H9 (cell line): ENCODE measurements around the gene ZNF3. TPM values are rescaled to one million over a fixed set of nuclear protein-coding genes. Genes with fewer than 3 reads are reported as not detected.

ENCODE experiments used
- DNase-seq: peaks from one replicate; pipeline ENCODE4 v3.0.0-alpha.2; 2017
- H2AFZ ChIP-seq: one replicate; pipeline ENCODE4 v1.6.1; 2013; ENCODE audit warnings: mild to moderate bottlenecking, low read length, control low read depth, moderate library complexity
- H2AK5ac ChIP-seq: 2 replicates; pipeline ENCODE4 v1.6.1; 2013; ENCODE audit warnings: low read length, control low read depth, mixed read lengths; ENCODE audit not compliant: insufficient read length
- H2BK120ac ChIP-seq: one replicate; pipeline ENCODE4 v1.6.1; 2013; ENCODE audit warnings: low read depth, mild to moderate bottlenecking, low read length, control low read depth, inconsistent platforms; ENCODE audit not compliant: poor library complexity, severe bottlenecking
- H2BK12ac ChIP-seq: 2 replicates; pipeline ENCODE4 v1.6.1; 2013; ENCODE audit warnings: low read length, control low read depth, mixed read lengths, low read depth; ENCODE audit not compliant: insufficient read length
- H2BK15ac ChIP-seq: 2 replicates; pipeline ENCODE4 v1.6.1; 2013; ENCODE audit warnings: low read depth, low read length, control low read depth
- H2BK20ac ChIP-seq: one replicate; pipeline ENCODE4 v1.6.1; 2013; ENCODE audit warnings: low read depth, mild to moderate bottlenecking, low read length, control low read depth, inconsistent platforms; ENCODE audit not compliant: poor library complexity, severe bottlenecking
- H2BK5ac ChIP-seq: 2 replicates; pipeline ENCODE4 v1.6.1; 2013; ENCODE audit warnings: low read length, control low read depth, mixed read lengths; ENCODE audit not compliant: insufficient read length
- H3K14ac ChIP-seq: 2 replicates; pipeline ENCODE4 v1.6.1; 2013; ENCODE audit warnings: low read length, control low read depth; ENCODE audit not compliant: insufficient read depth
- H3K18ac ChIP-seq: 2 replicates; pipeline ENCODE4 v1.6.1; 2013; ENCODE audit warnings: low read depth, mild to moderate bottlenecking, mixed read lengths, low read length, control low read depth; ENCODE audit not compliant: insufficient read length
- H3K23ac ChIP-seq: 2 replicates; pipeline ENCODE4 v1.6.1; 2013; ENCODE audit warnings: low read length, control low read depth, mixed read lengths, low read depth; ENCODE audit not compliant: insufficient read length
- H3K23me2 ChIP-seq: 2 replicates; pipeline ENCODE4 v1.6.1; 2013; ENCODE audit warnings: low read depth, mild to moderate bottlenecking, mixed read lengths, low read length, control low read depth; ENCODE audit not compliant: insufficient read length, poor library complexity, severe bottlenecking
- H3K27ac ChIP-seq: 2 replicates; pipeline ENCODE4 v1.5.1; 2013; ENCODE audit warnings: low read length, control low read depth, mixed read lengths, low read depth; ENCODE audit not compliant: insufficient read length
- H3K27me3 ChIP-seq: 2 replicates; pipeline ENCODE4 v1.6.1; 2013; ENCODE audit warnings: low read length, control low read depth, inconsistent platforms; ENCODE audit not compliant: insufficient read depth
- H3K4ac ChIP-seq: 2 replicates; pipeline ENCODE4 v1.6.1; 2013; ENCODE audit warnings: low read depth, mild to moderate bottlenecking, control low read depth, inconsistent platforms, low read length, moderate library complexity
- H3K4me1 ChIP-seq: 2 replicates; pipeline ENCODE4 v1.6.1; 2013; ENCODE audit warnings: low read length, control low read depth, inconsistent platforms; ENCODE audit not compliant: insufficient read depth
- H3K4me2 ChIP-seq: 2 replicates; pipeline ENCODE4 v1.6.1; 2013; ENCODE audit warnings: low read length, control low read depth, mixed read lengths; ENCODE audit not compliant: insufficient read length, insufficient read depth
- H3K56ac ChIP-seq: 2 replicates; pipeline ENCODE4 v1.6.1; 2013; ENCODE audit warnings: low read depth, mild to moderate bottlenecking, mixed read lengths, low read length, control low read depth; ENCODE audit not compliant: insufficient read length
- H3K79me1 ChIP-seq: 2 replicates; pipeline ENCODE4 v1.6.1; 2013; ENCODE audit warnings: low read depth, mild to moderate bottlenecking, moderate library complexity, low read length, control low read depth, inconsistent platforms; ENCODE audit not compliant: insufficient read depth, poor library complexity, severe bottlenecking
- H3K79me2 ChIP-seq: 2 replicates; pipeline ENCODE4 v1.6.1; 2013; ENCODE audit warnings: low read length, control low read depth, inconsistent platforms; ENCODE audit not compliant: insufficient read depth
- H3K9ac ChIP-seq: 2 replicates; pipeline ENCODE4 v1.6.1; 2013; ENCODE audit warnings: low read length, control low read depth, mixed read lengths; ENCODE audit not compliant: insufficient read length; ENCODE audit errors: extremely low read depth
- H3K9me3 ChIP-seq: one replicate; pipeline ENCODE4 v1.6.1; 2013; ENCODE audit warnings: low read depth, low read length, inconsistent platforms; ENCODE audit not compliant: control insufficient read depth
- H3T11ph ChIP-seq: one replicate; pipeline ENCODE4 v1.6.1; 2013; ENCODE audit warnings: mild to moderate bottlenecking, low read length, control low read depth, inconsistent platforms
- H4K20me1 ChIP-seq: one replicate; pipeline ENCODE4 v1.6.1; 2013; ENCODE audit not compliant: control insufficient read depth, insufficient read length, insufficient read depth
- H4K5ac ChIP-seq: 2 replicates; pipeline ENCODE4 v1.6.1; 2013; ENCODE audit warnings: low read depth, mild to moderate bottlenecking, mixed read lengths, low read length, control low read depth; ENCODE audit not compliant: insufficient read length
- H4K8ac ChIP-seq: replicated peaks from 2 replicates; pipeline ENCODE4 v1.6.1; 2013; ENCODE audit warnings: low read length, control low read depth, mixed read lengths, low read depth; ENCODE audit not compliant: insufficient read length
- H4K91ac ChIP-seq: 2 replicates; pipeline ENCODE4 v1.6.1; 2013; ENCODE audit warnings: low read depth, mild to moderate bottlenecking, moderate library complexity, mixed read lengths, low read length, control low read depth; ENCODE audit not compliant: insufficient read length
- H3K27ac Mint-ChIP-seq, 3 experiments: 2 replicates in 2 of 3; 3 replicates in 1 of 3; pipeline ENCODE4 v1.8.0; 2020 to 2021; ENCODE audit warnings: mixed read lengths in 3 of 3, mild to moderate bottlenecking in 1 of 3, moderate library complexity in 1 of 3
- H3K27me3 Mint-ChIP-seq: 2 replicates; pipeline ENCODE4 v1.8.0; 2021; ENCODE audit warnings: low read depth, mild to moderate bottlenecking, moderate library complexity, mixed read lengths
- H3K36me3 Mint-ChIP-seq, 3 experiments: 2 replicates in 2 of 3; 3 replicates in 1 of 3; pipeline ENCODE4 v1.8.0; 2020 to 2021; ENCODE audit warnings: low read depth in 3 of 3, mixed read lengths in 3 of 3; ENCODE audit not compliant: insufficient read depth in 1 of 3
- H3K4me1 Mint-ChIP-seq, 2 experiments: 2 replicates each; pipeline ENCODE4 v1.8.0; 2020; ENCODE audit warnings: mixed read lengths in 2 of 2
- H3K4me3 Mint-ChIP-seq, 2 experiments: 2 replicates in 1 of 2; 3 replicates in 1 of 2; pipeline ENCODE4 v1.8.0; 2020 to 2021; ENCODE audit warnings: mild to moderate bottlenecking in 2 of 2, mixed read lengths in 2 of 2, moderate library complexity in 1 of 2
- H3K9me3 Mint-ChIP-seq, 2 experiments: 2 replicates in 1 of 2; 3 replicates in 1 of 2; pipeline ENCODE4 v1.8.0; 2020; ENCODE audit warnings: mild to moderate bottlenecking in 2 of 2, mixed read lengths in 2 of 2, moderate library complexity in 1 of 2
- WGBS: extraction: QIAGEN DNeasy Blood & Tissue Kit; methylation state at CpG from one replicate; pipeline ENCODE4 v1.1.7; 2013; ENCODE audit warnings: missing lambda C conversion rate, low lambda C conversion rate, mixed read lengths; ENCODE audit not compliant: insufficient read length; ENCODE audit errors: extremely low coverage; 5-methylcytosine and 5-hydroxymethylcytosine counted together
- total RNA-seq: library from RNA; stranded (reverse); gene quantifications from 2 replicates; pipeline ENCODE4 v1.2.1, GENCODE V29; 2021
- TF ChIP-seq, protein P1 (sequence below): fragments of 200-600 bp; sonication (generic); conservative IDR thresholded peaks from 3 replicates; pipeline ENCODE4 v1.8.0; 2021; ENCODE audit warnings: antibody characterized with exemption, mild to moderate bottlenecking

The ZNF3 gene
- total RNA-seq, 1 experiment from 2014 or later = 60.4 TPM

DNA sequence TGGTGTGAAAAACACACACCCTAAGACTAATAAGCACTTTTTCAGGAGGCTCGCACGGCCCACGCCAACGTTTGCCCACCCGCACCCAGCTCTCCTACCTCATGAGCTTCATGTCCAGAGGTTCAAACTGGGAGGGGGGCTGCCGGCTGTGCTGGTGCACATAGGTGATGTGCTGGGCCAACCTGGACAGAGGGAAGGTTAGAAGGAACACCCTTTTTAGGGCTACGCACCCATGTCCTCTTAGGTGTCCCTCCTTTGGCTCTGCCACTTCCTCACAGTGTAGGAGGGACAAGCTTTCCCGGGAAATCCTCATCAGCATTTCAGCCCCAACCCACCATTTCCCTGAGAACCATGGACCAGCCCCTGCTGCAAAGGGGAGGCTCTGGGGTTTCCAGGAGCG, 13.8 kb upstream of the ZNF3 start:
- Histone ChIP-seq H4K8ac (no peak overlapping the region), H3K23ac (no peak overlapping the region), H3K4ac (no peak overlapping the region), H3K14ac (no peak overlapping the region), H3K56ac (no peak overlapping the region), H2BK12ac (no peak overlapping the region), H3K23me2 (no peaks in the 10 kb centered on the region), H3K4me2 (no peak overlapping the region), H4K20me1 (no peaks in the 10 kb centered on the region), H4K91ac (no peak overlapping the region), H3K27me3 (no peaks in the 10 kb centered on the region), H3T11ph (no peak overlapping the region), H3K9ac (no peak overlapping the region), H2BK5ac (no peak overlapping the region), H3K79me1 (peaks cover 3% of the 10 kb centered on the region), H2BK20ac (no peak overlapping the region), H3K4me1 (no peaks in the 10 kb centered on the region), H3K79me2 (peaks cover 5% of the 10 kb centered on the region; the same call in 1 of the 2 replicates), H2BK15ac (no peak overlapping the region), H3K9me3 (no peaks in the 10 kb centered on the region), H3K18ac (no peak overlapping the region), H2BK120ac (no peak overlapping the region), H2AFZ (no peak overlapping the region), H2AK5ac (no peak overlapping the region), H3K27ac (no peak overlapping the region), H4K5ac (no peak overlapping the region)
- DNase-seq = no peak
- peaks cover 17 to 28% of the 10 kb centered on the region in 2 experiments for H3K4me1 Mint-ChIP-seq
- peaks cover 0 to 3% of the 10 kb centered on the region in 2 experiments; a peak in 1 of 5 replicates for H3K9me3 Mint-ChIP-seq
- H3K4me3 Mint-ChIP-seq = peak overlapping the region in 1 of 2 experiments; percentile 43; a peak in 2 of 5 replicates
- TF ChIP-seq, protein P1, sequence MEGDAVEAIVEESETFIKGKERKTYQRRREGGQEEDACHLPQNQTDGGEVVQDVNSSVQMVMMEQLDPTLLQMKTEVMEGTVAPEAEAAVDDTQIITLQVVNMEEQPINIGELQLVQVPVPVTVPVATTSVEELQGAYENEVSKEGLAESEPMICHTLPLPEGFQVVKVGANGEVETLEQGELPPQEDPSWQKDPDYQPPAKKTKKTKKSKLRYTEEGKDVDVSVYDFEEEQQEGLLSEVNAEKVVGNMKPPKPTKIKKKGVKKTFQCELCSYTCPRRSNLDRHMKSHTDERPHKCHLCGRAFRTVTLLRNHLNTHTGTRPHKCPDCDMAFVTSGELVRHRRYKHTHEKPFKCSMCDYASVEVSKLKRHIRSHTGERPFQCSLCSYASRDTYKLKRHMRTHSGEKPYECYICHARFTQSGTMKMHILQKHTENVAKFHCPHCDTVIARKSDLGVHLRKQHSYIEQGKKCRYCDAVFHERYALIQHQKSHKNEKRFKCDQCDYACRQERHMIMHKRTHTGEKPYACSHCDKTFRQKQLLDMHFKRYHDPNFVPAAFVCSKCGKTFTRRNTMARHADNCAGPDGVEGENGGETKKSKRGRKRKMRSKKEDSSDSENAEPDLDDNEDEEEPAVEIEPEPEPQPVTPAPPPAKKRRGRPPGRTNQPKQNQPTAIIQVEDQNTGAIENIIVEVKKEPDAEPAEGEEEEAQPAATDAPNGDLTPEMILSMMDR = no peak
- peaks cover 94 to 100% (median 100%) of the 10 kb centered on the region in 3 experiments for H3K36me3 Mint-ChIP-seq
- peak overlapping the region in 2 of 3 experiments; percentile 49 to 94; a peak in 5 of 7 replicates for H3K27ac Mint-ChIP-seq
- H3K27me3 Mint-ChIP-seq = peaks cover 2% of the 10 kb centered on the region; the same call in 1 of the 2 replicates
- WGBS = no CpG with 5 or more reads among the region's 9 CpGs
